Natural killer cell (primary cell): ENCODE data around the gene HIGD2B. TPM values are rescaled to one million over a fixed set of nuclear protein-coding genes. Genes with fewer than 3 reads are reported as not detected.

Experiments used
- ATAC-seq, 3 donors: fragments of 150-1000 bp in 2 of 3; fragments of 200-7000 bp in 1 of 3; cut with Tn5 transposase; 1 replicate in 1 of 3; 2 replicates in 2 of 3; pipeline ENCODE4 v1.10.0; 2021; ENCODE audit warnings: mild to moderate bottlenecking in 2 of 3, moderate library complexity in 2 of 3
- DNase-seq, 2 donors: peaks; one replicate each; pipeline versions ENCODE4 v3.0.0 to v3.0.0-alpha.2; 2013 to 2021; ENCODE audit warnings: mixed read lengths in 1 of 2
- H3K27ac ChIP-seq: one replicate; pipeline ENCODE4 v1.5.1; 2013; ENCODE audit warnings: mild to moderate bottlenecking, low read length
- H3K27me3 ChIP-seq: one replicate; pipeline ENCODE4 v1.6.1; 2013; ENCODE audit warnings: low read length; ENCODE audit not compliant: control insufficient read depth, insufficient read depth
- H3K36me3 ChIP-seq: one replicate; pipeline ENCODE4 v1.6.1; 2013; ENCODE audit warnings: low read length; ENCODE audit not compliant: control insufficient read depth, insufficient read depth
- H3K4me1 ChIP-seq: one replicate; pipeline ENCODE4 v1.6.1; 2013; ENCODE audit warnings: low read length; ENCODE audit not compliant: control insufficient read depth, insufficient read depth
- H3K4me3 ChIP-seq: one replicate; pipeline ENCODE4 v1.5.1; 2013; ENCODE audit warnings: low read length
- H3K9me3 ChIP-seq: one replicate; pipeline ENCODE4 v1.6.1; 2013; ENCODE audit warnings: low read length; ENCODE audit not compliant: control insufficient read depth, insufficient read depth
- H3K27ac Mint-ChIP-seq, 2 donors: one replicate each; pipeline ENCODE4 v1.8.0; 2022; ENCODE audit warnings: mild to moderate bottlenecking in 2 of 2, mixed read lengths in 2 of 2, moderate library complexity in 1 of 2
- H3K27me3 Mint-ChIP-seq, 2 donors: one replicate each; pipeline ENCODE4 v1.8.0; 2022; ENCODE audit warnings: low read depth in 2 of 2, mixed read lengths in 2 of 2
- H3K36me3 Mint-ChIP-seq: one replicate; pipeline ENCODE4 v1.8.0; 2022; ENCODE audit warnings: mixed read lengths
- H3K4me1 Mint-ChIP-seq, 2 donors: one replicate each; pipeline ENCODE4 v1.8.0; 2022; ENCODE audit warnings: mixed read lengths in 2 of 2
- H3K4me3 Mint-ChIP-seq: one replicate; pipeline ENCODE4 v1.8.0; 2022; ENCODE audit warnings: mild to moderate bottlenecking, moderate library complexity, mixed read lengths
- H3K9me3 Mint-ChIP-seq, 2 donors: one replicate each; pipeline ENCODE4 v1.8.0; 2022; ENCODE audit warnings: mixed read lengths in 2 of 2
- whole genome bisulfite sequencing: methylation state at CpG from one replicate; pipeline ENCODE4 v1.1.7; 2013; ENCODE audit warnings: missing lambda C conversion rate; ENCODE audit not compliant: insufficient coverage; 5-methylcytosine and 5-hydroxymethylcytosine counted together
- intact Hi-C: fragments of 100-400 bp; cut with micrococcal nuclease; formaldehyde crosslinking; loops from one replicate; pipeline ENCODE4 v1.14.2; 2022
- total RNA-seq, 4 donors: library from RNA; stranded (reverse); fragments of 120-200 nt in 1 of 4; gene quantifications; one replicate each; pipeline versions ENCODE4 v1.2.3 to v1.2.4, GENCODE V29; 2013 to 2022
- TF ChIP-seq, protein P1 (sequence below): fragments of 200-600 bp; IDR thresholded peaks from one replicate; pipeline ENCODE4 v1.8.0; 2022; ENCODE audit warnings: antibody characterized with exemption

The HIGD2B gene
- total RNA-seq, 3 donors from 2014 or later (not counting 1 experiment from before 2014, with no cell fraction given): 0.88 to 1.8 (median 1.1) TPM

DNA sequence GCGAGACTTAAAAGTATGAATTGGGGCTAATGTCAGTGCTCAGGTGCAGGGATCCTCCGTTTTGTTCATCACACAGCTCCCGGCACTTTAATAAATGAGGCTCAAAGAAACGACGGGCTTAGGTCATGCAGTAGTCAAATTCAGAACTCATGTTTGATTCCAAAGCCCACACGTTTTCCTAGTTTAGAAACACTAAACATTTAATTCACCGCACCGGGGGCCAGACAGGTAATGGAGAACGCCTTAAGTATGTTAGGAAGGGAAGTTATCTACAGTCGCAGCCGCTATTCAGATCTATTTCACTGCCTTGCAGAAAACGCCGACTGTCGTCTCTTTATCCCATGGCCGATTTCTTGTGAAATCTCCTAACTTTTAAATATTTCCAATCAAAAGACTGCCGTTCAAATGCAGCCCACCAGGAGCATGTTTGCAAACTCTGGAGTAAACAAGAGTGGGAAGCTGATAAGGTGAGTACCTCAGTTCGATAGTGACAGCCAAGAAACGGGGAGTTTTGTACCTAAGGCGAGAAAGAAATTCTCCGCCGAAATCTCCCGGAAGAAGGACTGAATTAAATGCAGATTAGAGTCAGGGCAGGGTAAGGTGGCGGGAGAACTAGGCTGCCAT, 569 bp downstream of the HIGD2B start:
- Histone ChIP-seq H3K36me3 (no peaks in the 10 kb centered on the region), H3K4me3 (peak overlapping the region; percentile 94), H3K4me1 (peaks cover 17% of the 10 kb centered on the region), H3K27ac (peak overlapping the region; percentile 95), H3K27me3 (no peaks in the 10 kb centered on the region), H3K9me3 (no peaks in the 10 kb centered on the region)
- TF ChIP-seq, protein P1, sequence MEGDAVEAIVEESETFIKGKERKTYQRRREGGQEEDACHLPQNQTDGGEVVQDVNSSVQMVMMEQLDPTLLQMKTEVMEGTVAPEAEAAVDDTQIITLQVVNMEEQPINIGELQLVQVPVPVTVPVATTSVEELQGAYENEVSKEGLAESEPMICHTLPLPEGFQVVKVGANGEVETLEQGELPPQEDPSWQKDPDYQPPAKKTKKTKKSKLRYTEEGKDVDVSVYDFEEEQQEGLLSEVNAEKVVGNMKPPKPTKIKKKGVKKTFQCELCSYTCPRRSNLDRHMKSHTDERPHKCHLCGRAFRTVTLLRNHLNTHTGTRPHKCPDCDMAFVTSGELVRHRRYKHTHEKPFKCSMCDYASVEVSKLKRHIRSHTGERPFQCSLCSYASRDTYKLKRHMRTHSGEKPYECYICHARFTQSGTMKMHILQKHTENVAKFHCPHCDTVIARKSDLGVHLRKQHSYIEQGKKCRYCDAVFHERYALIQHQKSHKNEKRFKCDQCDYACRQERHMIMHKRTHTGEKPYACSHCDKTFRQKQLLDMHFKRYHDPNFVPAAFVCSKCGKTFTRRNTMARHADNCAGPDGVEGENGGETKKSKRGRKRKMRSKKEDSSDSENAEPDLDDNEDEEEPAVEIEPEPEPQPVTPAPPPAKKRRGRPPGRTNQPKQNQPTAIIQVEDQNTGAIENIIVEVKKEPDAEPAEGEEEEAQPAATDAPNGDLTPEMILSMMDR: no peak
- intact Hi-C loops: loop anchor here (5.0 to 10.0 kb wide), 3 partner anchors 97 to 458 kb away; partner anchors contain the start of genes ADPGK and ARIH1
- H3K4me1 Mint-ChIP-seq: peaks cover 17 to 19% of the 10 kb centered on the region in 2 donors
- peak overlapping the region; percentile 98 for H3K4me3 Mint-ChIP-seq
- H3K27me3 Mint-ChIP-seq: no peaks in the 10 kb centered on the region
- H3K27ac Mint-ChIP-seq: peak overlapping the region; percentile 95 to 96
- no peak for ATAC-seq
- DNase-seq: no peak
- no peaks in the 10 kb centered on the region for H3K9me3 Mint-ChIP-seq
- WGBS: 40% methylated on average over 20 of the region's 23 CpGs
- H3K36me3 Mint-ChIP-seq: no peaks in the 10 kb centered on the region

DNA sequence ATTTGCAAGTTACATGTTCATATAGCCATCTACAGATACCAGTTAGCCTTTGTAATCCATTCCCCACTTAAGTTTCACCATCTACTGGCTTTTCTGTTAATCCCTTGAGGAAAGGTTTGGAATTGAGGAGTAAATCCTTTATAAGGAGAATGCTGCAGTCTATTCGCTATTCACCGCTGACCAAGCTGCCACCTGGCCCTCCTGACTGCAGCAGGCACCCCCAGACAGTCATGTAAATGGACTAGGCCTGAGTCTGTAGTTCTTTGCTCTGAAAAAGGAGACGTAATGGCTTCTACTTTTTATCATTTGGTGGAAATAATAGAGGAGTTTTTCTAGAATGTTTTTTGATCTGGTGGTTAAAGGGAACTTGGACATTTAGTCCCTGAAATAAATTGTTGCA, 3.2 kb downstream of the HIGD2B start:
- 97% methylated on average over 3 of the region's 3 CpGs for WGBS
- Histone ChIP-seq H3K27ac (no peak overlapping the region), H3K4me3 (no peak overlapping the region), H3K27me3 (peaks cover 7% of the 10 kb centered on the region), H3K36me3 (no peaks in the 10 kb centered on the region), H3K9me3 (no peaks in the 10 kb centered on the region), H3K4me1 (peaks cover 17% of the 10 kb centered on the region)
- Mint-ChIP-seq H3K4me1 (peaks cover 17 to 19% of the 10 kb centered on the region in 2 donors), H3K27ac (no peak overlapping the region), H3K27me3 (peaks cover 9 to 19% of the 10 kb centered on the region in 2 donors), H3K9me3 (no peaks in the 10 kb centered on the region), H3K36me3 (no peaks in the 10 kb centered on the region), H3K4me3 (no peak overlapping the region)
- ATAC-seq: no peak
- DNase-seq: no peak
- intact Hi-C loops: loop anchor here (10.0 kb wide), 1 partner anchor 208 kb away; the partner anchor contains the start of gene ARIH1
- TF ChIP-seq, protein P1: no peak

DNA sequence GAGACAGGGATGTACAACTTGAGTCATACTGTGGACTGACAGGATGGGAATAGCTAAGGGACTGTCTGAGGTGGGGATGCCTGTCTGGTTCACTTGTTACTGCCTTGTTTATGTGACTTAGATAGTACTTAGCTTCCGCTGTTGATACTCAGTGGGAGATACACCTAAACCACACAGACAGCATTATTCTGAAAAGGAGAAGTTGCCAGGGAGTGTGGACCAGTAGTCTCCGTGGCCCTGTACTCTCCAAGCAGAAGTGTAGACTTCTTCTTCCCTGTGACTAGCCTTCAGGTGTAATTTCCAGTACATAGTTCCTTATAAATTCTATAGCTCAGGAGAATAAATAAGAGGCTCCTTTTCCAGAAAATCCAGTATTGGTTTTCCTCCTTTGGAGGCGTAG, 5.1 kb downstream of the HIGD2B start:
- Histone ChIP-seq H3K27ac (no peak overlapping the region), H3K36me3 (no peaks in the 10 kb centered on the region), H3K9me3 (no peaks in the 10 kb centered on the region), H3K27me3 (peaks cover 7% of the 10 kb centered on the region), H3K4me3 (no peak overlapping the region), H3K4me1 (peaks cover 8% of the 10 kb centered on the region)
- 33% methylated on average over 3 of the region's 3 CpGs for WGBS
- TF ChIP-seq, protein P1: no peak
- Mint-ChIP-seq H3K4me3 (no peak overlapping the region), H3K4me1 (peaks cover 8 to 10% of the 10 kb centered on the region in 2 donors), H3K9me3 (no peaks in the 10 kb centered on the region), H3K36me3 (no peaks in the 10 kb centered on the region), H3K27me3 (peaks cover 15 to 22% of the 10 kb centered on the region in 2 donors), H3K27ac (no peak overlapping the region)
- DNase-seq (no peak), ATAC-seq (no peak)
- intact Hi-C loops: loop anchor here (10.0 kb wide), 1 partner anchor 206 kb away; the partner anchor contains the start of gene ARIH1
